ENCODE results near the gene CARD14. TPM values are rescaled to one million over a fixed set of nuclear protein-coding genes. Genes with fewer than 3 reads are reported as not detected.
A peak's percentile ranks its signal among the peaks of the same experiment; 100 is the strongest.

The CARD14 gene
- polyA plus RNA-seq, 1 experiment = not detected

GRCh38 chr17:80220736-80221215 lies 50.9 kb downstream of the CARD14 start:
- Histone ChIP-seq H3K27me3 (ENCODE audit: control insufficient read depth, insufficient read depth, low read length) (no peaks in the 10 kb centered on the region), H3K9me3 (ENCODE audit: control insufficient read depth, insufficient read depth, low read length) (no peaks in the 10 kb centered on the region; the same call in 1 of the 2 replicates), H3K27ac (ENCODE audit: low read depth, low read length) (no peak overlapping the region), H3K4me3 (ENCODE audit: low read depth, low read length) (peak overlapping the region; percentile 80)
- TF ChIP-seq, protein P1, sequence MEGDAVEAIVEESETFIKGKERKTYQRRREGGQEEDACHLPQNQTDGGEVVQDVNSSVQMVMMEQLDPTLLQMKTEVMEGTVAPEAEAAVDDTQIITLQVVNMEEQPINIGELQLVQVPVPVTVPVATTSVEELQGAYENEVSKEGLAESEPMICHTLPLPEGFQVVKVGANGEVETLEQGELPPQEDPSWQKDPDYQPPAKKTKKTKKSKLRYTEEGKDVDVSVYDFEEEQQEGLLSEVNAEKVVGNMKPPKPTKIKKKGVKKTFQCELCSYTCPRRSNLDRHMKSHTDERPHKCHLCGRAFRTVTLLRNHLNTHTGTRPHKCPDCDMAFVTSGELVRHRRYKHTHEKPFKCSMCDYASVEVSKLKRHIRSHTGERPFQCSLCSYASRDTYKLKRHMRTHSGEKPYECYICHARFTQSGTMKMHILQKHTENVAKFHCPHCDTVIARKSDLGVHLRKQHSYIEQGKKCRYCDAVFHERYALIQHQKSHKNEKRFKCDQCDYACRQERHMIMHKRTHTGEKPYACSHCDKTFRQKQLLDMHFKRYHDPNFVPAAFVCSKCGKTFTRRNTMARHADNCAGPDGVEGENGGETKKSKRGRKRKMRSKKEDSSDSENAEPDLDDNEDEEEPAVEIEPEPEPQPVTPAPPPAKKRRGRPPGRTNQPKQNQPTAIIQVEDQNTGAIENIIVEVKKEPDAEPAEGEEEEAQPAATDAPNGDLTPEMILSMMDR (IDR thresholded peaks at IDR 0.05; ENCODE audit: low read depth, low read length) = no peak
- ChIA-PET CTCF (interaction anchor here (0.8 kb wide), 1 partner anchor 119 kb away, joined by 3 read pairs; the partner anchor contains the start of gene GAA), POLR2A (interaction anchor here (0.6 to 1.1 kb wide), 2 partner anchors 15 to 23 kb away, joined by 3 to 5 read pairs; no protein-coding TSS in a partner anchor)
- DNase-seq (ENCODE audit: low read depth, low spot score) = no peak

- Histone ChIP-seq H3K27ac (ENCODE audit: low read depth, low read length) (no peak overlapping the region), H3K9me3 (ENCODE audit: control insufficient read depth, insufficient read depth, low read length) (no peaks in the 10 kb centered on the region; the same call in 1 of the 2 replicates), H3K4me3 (ENCODE audit: low read depth, low read length) (peak overlapping the region; percentile 80), H3K27me3 (ENCODE audit: control insufficient read depth, insufficient read depth, low read length) (no peaks in the 10 kb centered on the region)
- no peak for DNase-seq (ENCODE audit: low read depth, low spot score)
- TF ChIP-seq, protein P1 (IDR thresholded peaks at IDR 0.05; ENCODE audit: low read depth, low read length) = no peak
- ChIA-PET POLR2A (interaction anchor here (0.7 kb wide), 1 partner anchor 33 kb away, joined by 3 read pairs; no protein-coding TSS in a partner anchor), CTCF (interaction anchor here (0.5 kb wide), 1 partner anchor 44 kb away, joined by 3 read pairs; no protein-coding TSS in a partner anchor)
These were observed 51.7 kb downstream of the CARD14 start for GRCh38 chr17:80221351-80222105.

- TF ChIP-seq, protein P1 (IDR thresholded peaks at IDR 0.05; ENCODE audit: low read depth, low read length) = no peak
- DNase-seq (ENCODE audit: low read depth, low spot score) = no peak
- POLR2A ChIA-PET = interaction anchor here (0.7 kb wide), 1 partner anchor 32 kb away, joined by 3 read pairs; no protein-coding TSS in a partner anchor
- H3K27ac ChIP-seq (ENCODE audit: low read depth, low read length) = no peak overlapping the region
- no peak overlapping the region for H3K4me3 ChIP-seq (ENCODE audit: low read depth, low read length)
- H3K27me3 ChIP-seq (ENCODE audit: control insufficient read depth, insufficient read depth, low read length) = no peaks in the 10 kb centered on the region
- H3K9me3 ChIP-seq (ENCODE audit: control insufficient read depth, insufficient read depth, low read length) = no peaks in the 10 kb centered on the region; the same call in 1 of the 2 replicates
- CTCF ChIA-PET = interaction anchor here (0.5 kb wide), 2 partner anchors 43 to 622 kb away, joined by 3 read pairs; no protein-coding TSS in a partner anchor
These were observed 52.7 kb downstream of the CARD14 start for GRCh38 chr17:80222376-80223141.

DNA sequence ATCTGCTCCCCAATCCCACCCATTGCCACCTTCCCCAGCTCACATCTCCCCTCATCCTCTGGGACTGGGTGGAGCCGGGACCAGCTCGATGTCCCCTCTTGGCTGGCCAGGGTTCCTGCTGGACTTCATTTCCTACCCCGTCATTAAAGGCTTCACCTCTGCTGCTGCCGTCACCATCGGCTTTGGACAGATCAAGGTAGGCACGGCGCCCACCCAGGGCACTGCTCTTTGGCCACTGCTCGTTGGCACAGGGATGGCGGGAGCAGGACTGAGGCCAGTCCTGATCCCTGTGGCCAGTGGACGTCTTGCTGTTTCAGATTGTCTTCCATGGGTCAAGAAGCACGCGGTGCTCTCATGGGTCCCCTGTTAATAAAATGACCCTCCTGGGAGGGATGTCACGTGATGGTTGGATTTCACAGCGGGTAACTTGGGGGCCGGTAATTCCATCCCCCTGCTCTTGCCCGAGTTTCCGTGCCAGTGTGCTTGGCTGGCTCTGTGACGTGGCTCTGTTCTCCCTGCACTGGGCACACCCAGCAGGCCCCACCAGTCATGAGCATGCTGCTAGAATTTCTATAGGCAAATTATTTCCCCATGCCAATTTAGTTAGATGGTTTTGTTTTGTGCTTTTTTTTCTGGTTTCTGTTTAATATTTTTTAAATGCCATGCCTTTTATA lies 53.4 kb downstream of the CARD14 start:
- ChIA-PET POLR2A (no interaction called here), CTCF (interaction anchor here (0.5 kb wide), 1 partner anchor 622 kb away, joined by 3 read pairs; no protein-coding TSS in a partner anchor)
- TF ChIP-seq, protein P1 (IDR thresholded peaks at IDR 0.05; ENCODE audit: low read depth, low read length) = no peak
- Histone ChIP-seq H3K9me3 (ENCODE audit: control insufficient read depth, insufficient read depth, low read length) (no peaks in the 10 kb centered on the region; the same call in 1 of the 2 replicates), H3K4me3 (ENCODE audit: low read depth, low read length) (no peak overlapping the region), H3K27me3 (ENCODE audit: control insufficient read depth, insufficient read depth, low read length) (no peaks in the 10 kb centered on the region), H3K27ac (ENCODE audit: low read depth, low read length) (no peak overlapping the region)
- no peak for DNase-seq (ENCODE audit: low read depth, low spot score)

Measured in AG04450 (cell line).